ENCODE data around the gene LRRC32.

DNA sequence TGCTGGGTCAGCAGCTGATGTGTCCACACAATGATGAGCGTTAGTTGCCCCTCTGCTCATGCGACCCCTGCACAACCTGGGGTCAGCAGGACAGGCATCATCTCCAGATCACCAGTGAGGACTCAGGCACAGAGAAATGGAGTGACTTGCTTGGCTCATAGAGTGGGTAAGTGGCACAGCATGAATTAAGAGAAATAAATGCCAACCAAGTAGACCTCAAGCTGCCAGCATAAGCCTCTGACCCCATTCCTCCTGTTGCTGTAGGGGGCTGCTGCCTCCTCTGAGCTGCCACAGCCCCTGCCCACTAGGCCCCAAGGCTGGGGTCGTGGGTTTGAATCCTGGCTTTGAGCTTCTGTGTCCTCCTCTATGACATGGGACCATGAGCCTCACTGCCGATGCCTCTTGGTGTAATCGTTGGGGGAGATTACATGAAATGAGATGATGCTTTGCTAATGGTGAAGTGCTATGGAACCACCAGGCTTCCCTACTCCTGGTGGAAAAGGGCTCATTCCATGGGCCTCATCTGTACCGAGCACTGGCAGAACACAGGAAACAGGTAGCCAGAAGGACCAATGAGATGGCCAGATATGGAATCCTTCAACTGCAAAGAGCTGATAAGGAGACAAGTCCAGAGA lies 33.6 kb downstream of the LRRC32 start:
- TF ChIP-seq, protein P1, sequence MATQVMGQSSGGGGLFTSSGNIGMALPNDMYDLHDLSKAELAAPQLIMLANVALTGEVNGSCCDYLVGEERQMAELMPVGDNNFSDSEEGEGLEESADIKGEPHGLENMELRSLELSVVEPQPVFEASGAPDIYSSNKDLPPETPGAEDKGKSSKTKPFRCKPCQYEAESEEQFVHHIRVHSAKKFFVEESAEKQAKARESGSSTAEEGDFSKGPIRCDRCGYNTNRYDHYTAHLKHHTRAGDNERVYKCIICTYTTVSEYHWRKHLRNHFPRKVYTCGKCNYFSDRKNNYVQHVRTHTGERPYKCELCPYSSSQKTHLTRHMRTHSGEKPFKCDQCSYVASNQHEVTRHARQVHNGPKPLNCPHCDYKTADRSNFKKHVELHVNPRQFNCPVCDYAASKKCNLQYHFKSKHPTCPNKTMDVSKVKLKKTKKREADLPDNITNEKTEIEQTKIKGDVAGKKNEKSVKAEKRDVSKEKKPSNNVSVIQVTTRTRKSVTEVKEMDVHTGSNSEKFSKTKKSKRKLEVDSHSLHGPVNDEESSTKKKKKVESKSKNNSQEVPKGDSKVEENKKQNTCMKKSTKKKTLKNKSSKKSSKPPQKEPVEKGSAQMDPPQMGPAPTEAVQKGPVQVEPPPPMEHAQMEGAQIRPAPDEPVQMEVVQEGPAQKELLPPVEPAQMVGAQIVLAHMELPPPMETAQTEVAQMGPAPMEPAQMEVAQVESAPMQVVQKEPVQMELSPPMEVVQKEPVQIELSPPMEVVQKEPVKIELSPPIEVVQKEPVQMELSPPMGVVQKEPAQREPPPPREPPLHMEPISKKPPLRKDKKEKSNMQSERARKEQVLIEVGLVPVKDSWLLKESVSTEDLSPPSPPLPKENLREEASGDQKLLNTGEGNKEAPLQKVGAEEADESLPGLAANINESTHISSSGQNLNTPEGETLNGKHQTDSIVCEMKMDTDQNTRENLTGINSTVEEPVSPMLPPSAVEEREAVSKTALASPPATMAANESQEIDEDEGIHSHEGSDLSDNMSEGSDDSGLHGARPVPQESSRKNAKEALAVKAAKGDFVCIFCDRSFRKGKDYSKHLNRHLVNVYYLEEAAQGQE (IDR thresholded peaks at IDR 0.05; ENCODE audit: borderline replicate concordance), result no peak
- TF ChIP-seq EZH2 (IDR thresholded peaks at IDR 0.05; ENCODE audit: borderline replicate concordance, insufficient read depth, low read length, poor library complexity, severe bottlenecking), result no peak

All from neural cell (in vitro differentiated cells).